Type B pancreatic cell (in vitro differentiated cells): ENCODE measurements around the gene IER3. TPM values are rescaled to one million over a fixed set of nuclear protein-coding genes. Genes with fewer than 3 reads are reported as not detected.

Experiments used
- DNase-seq: peaks from one replicate; pipeline ENCODE4 v3.0.0; 2021; ENCODE audit warnings: mixed read lengths; ENCODE audit not compliant: unreplicated experiment; ENCODE audit errors: extremely low spot score
- H3K27ac Mint-ChIP-seq: 2 replicates; pipeline ENCODE4 v1.8.0; 2021; ENCODE audit warnings: mild to moderate bottlenecking, mixed read lengths
- H3K27me3 Mint-ChIP-seq: 2 replicates; pipeline ENCODE4 v1.8.0; 2021; ENCODE audit warnings: mixed read lengths
- H3K36me3 Mint-ChIP-seq: 2 replicates; pipeline ENCODE4 v1.8.0; 2021; ENCODE audit warnings: mixed read lengths
- H3K4me1 Mint-ChIP-seq: one replicate; pipeline ENCODE4 v1.8.0; 2021; ENCODE audit warnings: mixed read lengths; ENCODE audit not compliant: unreplicated experiment
- H3K4me3 Mint-ChIP-seq: 2 replicates; pipeline ENCODE4 v1.8.0; 2021; ENCODE audit warnings: mild to moderate bottlenecking, mixed read lengths
- H3K9me3 Mint-ChIP-seq: 2 replicates; pipeline ENCODE4 v1.8.0; 2021; ENCODE audit warnings: mixed read lengths
- CTCF ChIP-seq: fragments of 200-600 bp; sonication (generic); conservative IDR thresholded peaks from 2 replicates; pipeline ENCODE4 v1.5.0; 2021; ENCODE audit warnings: antibody characterized with exemption, mild to moderate bottlenecking
- total RNA-seq: library from RNA; stranded (reverse); gene quantifications from 2 replicates; pipeline ENCODE4 v1.2.1, GENCODE V29; 2021; ENCODE audit warnings: low replicate concordance

IER3 gene
- total RNA-seq, 1 donor from 2014 or later: 24.3 TPM

DNA sequence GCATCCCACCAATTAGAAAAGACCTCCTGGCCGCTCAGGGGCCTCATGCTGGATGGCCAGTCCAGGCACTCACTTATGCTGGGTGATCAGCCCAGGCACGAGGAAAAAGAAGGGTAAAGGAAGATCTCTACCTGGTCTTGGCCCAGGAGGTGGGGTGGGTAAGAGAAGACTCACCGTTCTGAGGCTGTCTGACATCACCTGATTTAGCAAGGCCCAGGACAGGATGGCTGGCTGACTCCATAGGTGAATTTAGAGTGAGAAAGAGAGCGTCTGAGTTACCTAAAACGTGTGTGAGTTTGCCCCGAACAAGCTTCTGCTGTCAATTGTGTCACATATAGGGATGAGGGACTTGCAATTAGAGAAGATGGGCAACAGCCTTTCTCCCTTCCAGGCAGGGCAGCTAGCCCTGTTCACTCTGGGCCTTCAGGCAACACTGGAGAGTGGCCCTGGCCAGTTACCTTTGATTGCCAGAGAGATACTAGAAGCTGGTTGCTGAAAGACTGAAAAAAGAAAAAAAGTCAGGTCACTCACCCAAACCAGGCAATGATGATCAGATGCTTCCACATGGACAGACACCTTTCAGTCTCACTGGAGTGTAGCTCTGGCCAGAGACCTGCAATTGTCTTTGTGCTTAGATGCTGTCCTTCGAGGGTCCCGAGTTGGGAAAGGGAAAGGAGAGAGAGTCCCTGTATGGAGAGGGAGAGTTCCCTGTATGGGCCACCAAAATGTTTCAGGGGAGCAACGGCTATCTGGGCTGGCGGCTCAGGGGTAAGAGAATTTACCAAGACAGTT lies 35.7 kb upstream of the IER3 start:
- Mint-ChIP-seq H3K27me3 (no peaks in the 10 kb centered on the region), H3K4me3 (peak overlapping the region; percentile 63), H3K27ac (peak overlapping the region; percentile 24), H3K4me1 (peaks cover 47% of the 10 kb centered on the region), H3K36me3 (no peaks in the 10 kb centered on the region), H3K9me3 (peaks cover 5% of the 10 kb centered on the region)
- TF ChIP-seq CTCF: no peak
- no peak for DNase-seq

DNA sequence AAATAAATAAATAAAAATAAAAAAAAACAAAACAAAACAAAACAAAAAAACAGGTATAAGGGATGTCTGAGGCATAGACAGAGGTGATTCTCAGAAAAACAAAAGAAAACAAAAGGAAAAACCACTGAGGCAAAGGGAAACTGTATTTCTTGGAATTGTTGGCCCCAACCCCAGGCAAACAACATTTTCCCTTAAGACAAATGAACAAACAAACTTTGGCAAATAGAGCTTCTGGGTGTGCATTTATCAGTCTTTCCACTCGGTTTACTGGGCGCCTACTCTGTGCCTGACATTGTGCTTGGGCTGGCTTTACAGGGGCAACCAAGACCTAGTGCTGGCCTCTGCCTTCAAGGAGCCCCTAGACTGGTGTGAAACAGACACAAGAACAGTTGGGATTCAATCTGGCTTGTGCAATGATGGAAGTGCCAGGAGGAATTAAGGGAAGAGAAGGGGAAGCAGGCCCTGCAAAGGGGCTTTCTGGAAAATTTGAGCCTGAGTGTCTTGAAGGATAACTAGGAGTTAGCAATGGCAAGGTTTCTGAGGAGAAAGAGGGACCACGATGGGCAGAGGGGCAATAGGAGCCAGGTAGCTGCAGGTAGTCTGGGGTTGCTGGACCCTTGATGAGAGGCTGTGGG lies 33.8 kb upstream of the IER3 start:
- Mint-ChIP-seq H3K27me3 (no peaks in the 10 kb centered on the region), H3K4me3 (peak overlapping the region; percentile 16), H3K4me1 (peaks cover 53% of the 10 kb centered on the region), H3K27ac (peak overlapping the region; percentile 24), H3K36me3 (no peaks in the 10 kb centered on the region), H3K9me3 (peaks cover 5% of the 10 kb centered on the region)
- no peak for DNase-seq
- TF ChIP-seq CTCF: no peak

DNA sequence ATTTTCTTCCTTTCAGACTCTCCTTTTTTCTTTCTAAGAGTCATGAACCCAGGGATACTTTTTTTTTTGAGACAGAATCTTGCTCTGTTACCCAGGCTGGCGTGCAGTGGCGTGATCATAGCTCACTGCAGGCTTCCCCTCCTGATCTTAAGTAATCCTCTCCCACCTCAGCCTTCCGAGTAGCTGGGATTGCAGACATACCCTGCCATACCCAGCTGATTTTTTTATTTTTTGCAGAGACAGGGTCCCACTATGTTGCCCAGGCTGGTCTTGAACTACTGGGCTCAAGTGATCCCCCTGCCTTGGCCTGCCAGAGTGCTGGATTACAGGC lies 32.8 kb upstream of the IER3 start:
- H3K9me3 Mint-ChIP-seq: peaks cover 5% of the 10 kb centered on the region
- peaks cover 54% of the 10 kb centered on the region for H3K4me1 Mint-ChIP-seq
- H3K27ac Mint-ChIP-seq: no peak overlapping the region
- DNase-seq: no peak
- no peaks in the 10 kb centered on the region for H3K27me3 Mint-ChIP-seq
- TF ChIP-seq CTCF: no peak
- no peaks in the 10 kb centered on the region for H3K36me3 Mint-ChIP-seq
- no peak overlapping the region for H3K4me3 Mint-ChIP-seq

DNA sequence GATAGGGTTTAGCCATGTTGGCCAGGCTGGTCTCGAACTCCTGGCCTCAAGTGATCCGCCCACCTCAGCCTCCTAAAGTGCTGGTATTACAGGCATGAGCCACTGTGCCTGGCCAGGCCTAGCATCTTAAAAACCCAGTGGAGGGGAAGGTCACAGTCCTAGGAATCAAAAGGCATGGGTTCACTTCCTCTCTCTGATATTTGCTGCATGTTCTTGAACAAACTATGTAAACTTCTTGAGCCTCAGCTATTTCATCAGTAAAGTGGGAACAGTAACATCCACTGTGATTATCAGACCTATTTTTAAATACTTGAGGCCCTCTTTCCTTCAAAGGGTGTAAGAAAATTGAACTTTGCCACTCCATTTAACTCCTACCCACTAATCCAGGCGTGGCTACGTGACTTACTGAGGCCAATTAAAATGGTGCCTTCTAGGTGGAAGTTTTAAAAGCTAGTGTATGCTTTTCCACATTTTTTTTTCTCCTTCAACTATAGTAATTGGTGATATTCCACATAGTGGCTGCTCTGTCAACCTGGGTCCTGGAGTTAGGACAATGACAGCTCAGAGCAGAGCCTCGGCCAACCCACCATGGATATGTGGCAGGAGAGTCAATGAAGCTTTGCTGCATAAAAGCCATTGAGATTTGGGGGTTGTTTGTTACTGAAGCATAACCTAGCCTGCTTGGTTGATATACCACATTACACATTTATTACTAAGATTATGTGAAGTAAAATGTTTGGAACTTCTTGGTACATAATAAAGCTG lies 32.2 kb upstream of the IER3 start:
- Mint-ChIP-seq H3K27ac (no peak overlapping the region), H3K4me1 (peaks cover 49% of the 10 kb centered on the region), H3K4me3 (no peak overlapping the region), H3K9me3 (peaks cover under 1% of the 10 kb centered on the region), H3K27me3 (no peaks in the 10 kb centered on the region), H3K36me3 (no peaks in the 10 kb centered on the region)
- DNase-seq: no peak
- TF ChIP-seq CTCF: no peak

DNA sequence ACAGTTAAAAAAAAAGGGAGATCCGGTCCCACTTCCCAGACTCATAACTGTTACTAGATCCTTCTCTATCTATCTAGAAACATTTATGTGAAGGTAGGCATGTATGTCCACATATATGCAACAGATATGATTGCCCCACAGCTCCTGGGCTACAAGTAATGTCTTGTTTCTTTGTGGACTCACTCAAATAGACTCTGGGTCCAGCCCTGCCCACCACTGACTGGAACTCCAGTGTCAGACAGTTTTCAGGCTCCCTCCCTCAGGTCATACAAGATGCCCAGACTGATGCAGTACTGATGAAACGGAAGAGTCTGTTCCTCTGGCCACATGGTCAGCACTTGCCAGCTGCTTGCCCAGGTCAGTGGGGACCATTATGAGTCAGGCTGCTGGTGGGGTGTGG lies 30.8 kb upstream of the IER3 start:
- Mint-ChIP-seq H3K27ac (no peak overlapping the region), H3K27me3 (no peaks in the 10 kb centered on the region), H3K36me3 (no peaks in the 10 kb centered on the region), H3K4me1 (peaks cover 40% of the 10 kb centered on the region), H3K4me3 (no peak overlapping the region), H3K9me3 (no peaks in the 10 kb centered on the region)
- no peak for DNase-seq
- no peak for TF ChIP-seq CTCF
